Mesendoderm (in vitro differentiated cells): ENCODE results near the gene MBD3L1. TPM values are rescaled to one million over a fixed set of nuclear protein-coding genes. Genes with fewer than 3 reads are reported as not detected.

Experiments used
- DNase-seq: peaks from one replicate; pipeline ENCODE4 v3.0.0; 2013
- H2AK5ac ChIP-seq: 2 replicates; pipeline ENCODE4 v1.6.1; 2013; ENCODE audit warnings: low read length, inconsistent platforms
- H2BK120ac ChIP-seq: 2 replicates; pipeline ENCODE4 v1.6.1; 2013; ENCODE audit warnings: low read depth, mild to moderate bottlenecking, low read length, moderate library complexity, mixed read lengths
- H2BK15ac ChIP-seq: replicated peaks from 2 replicates; pipeline ENCODE4 v1.6.1; 2013; ENCODE audit warnings: low read depth, mild to moderate bottlenecking, moderate library complexity
- H2BK5ac ChIP-seq: 2 replicates; pipeline ENCODE4 v1.6.1; 2013; ENCODE audit warnings: low read length, inconsistent platforms
- H3K18ac ChIP-seq: 2 replicates; pipeline ENCODE4 v1.6.1; 2013; ENCODE audit warnings: mild to moderate bottlenecking, low read length, mixed read lengths
- H3K23ac ChIP-seq: one replicate; pipeline ENCODE4 v1.6.1; 2013; ENCODE audit warnings: low read length
- H3K27ac ChIP-seq: 2 replicates; pipeline ENCODE4 v1.5.1; 2013; ENCODE audit warnings: low read depth, mild to moderate bottlenecking, inconsistent platforms, low read length, moderate library complexity
- H3K27me3 ChIP-seq: 2 replicates; pipeline ENCODE4 v1.6.1; 2013; ENCODE audit warnings: low read length, control low read depth, mild to moderate bottlenecking, inconsistent platforms; ENCODE audit not compliant: insufficient read depth, poor library complexity
- H3K36me3 ChIP-seq: 2 replicates; pipeline ENCODE4 v1.6.1; 2013; ENCODE audit warnings: low read length, inconsistent platforms; ENCODE audit not compliant: control insufficient read depth, insufficient read depth
- H3K4ac ChIP-seq: one replicate; pipeline ENCODE4 v1.6.1; 2013; ENCODE audit warnings: low read depth, mild to moderate bottlenecking, low read length, moderate library complexity
- H3K4me1 ChIP-seq: 2 replicates; pipeline ENCODE4 v1.6.1; 2013; ENCODE audit warnings: low read depth, low read length, inconsistent platforms; ENCODE audit not compliant: control insufficient read depth
- H3K4me2 ChIP-seq: 2 replicates; pipeline ENCODE4 v1.6.1; 2013; ENCODE audit warnings: low read length
- H3K4me3 ChIP-seq: 2 replicates; pipeline ENCODE4 v1.5.1; 2013; ENCODE audit warnings: mild to moderate bottlenecking, low read length
- H3K56ac ChIP-seq: one replicate; pipeline ENCODE4 v1.6.1; 2013; ENCODE audit warnings: low read length
- H3K79me1 ChIP-seq: 2 replicates; pipeline ENCODE4 v1.6.1; 2013; ENCODE audit warnings: low read length, inconsistent platforms
- H3K79me2 ChIP-seq: 2 replicates; pipeline ENCODE4 v1.6.1; 2013; ENCODE audit warnings: mild to moderate bottlenecking, low read length; ENCODE audit not compliant: control insufficient read depth, insufficient read depth
- H3K9ac ChIP-seq: 2 replicates; pipeline ENCODE4 v1.6.1; 2013; ENCODE audit warnings: low read length, inconsistent platforms
- H4K5ac ChIP-seq: one replicate; pipeline ENCODE4 v1.6.1; 2013; ENCODE audit warnings: low read length
- H4K8ac ChIP-seq: one replicate; pipeline ENCODE4 v1.6.1; 2013; ENCODE audit warnings: low read depth, mild to moderate bottlenecking, control low read depth, low read length, moderate library complexity
- WGBS: extraction: QIAGEN DNeasy Blood & Tissue Kit; methylation state at CpG from one replicate; pipeline ENCODE4 v1.1.7; 2013; ENCODE audit warnings: low lambda C conversion rate, missing lambda C conversion rate; ENCODE audit not compliant: insufficient coverage; ENCODE audit errors: extremely low coverage; 5-methylcytosine and 5-hydroxymethylcytosine counted together
- polyA plus RNA-seq, 2 experiments: library from polyadenylated mRNA; stranded (reverse); fragments of 200-250 nt; gene quantifications; one replicate each; pipeline ENCODE4 v1.2.3, GENCODE V29; 2013

MBD3L1 gene
- not detected for polyA plus RNA-seq (2013, experiment 1 of 2)
- not detected for polyA plus RNA-seq (2013, experiment 2 of 2)

DNA sequence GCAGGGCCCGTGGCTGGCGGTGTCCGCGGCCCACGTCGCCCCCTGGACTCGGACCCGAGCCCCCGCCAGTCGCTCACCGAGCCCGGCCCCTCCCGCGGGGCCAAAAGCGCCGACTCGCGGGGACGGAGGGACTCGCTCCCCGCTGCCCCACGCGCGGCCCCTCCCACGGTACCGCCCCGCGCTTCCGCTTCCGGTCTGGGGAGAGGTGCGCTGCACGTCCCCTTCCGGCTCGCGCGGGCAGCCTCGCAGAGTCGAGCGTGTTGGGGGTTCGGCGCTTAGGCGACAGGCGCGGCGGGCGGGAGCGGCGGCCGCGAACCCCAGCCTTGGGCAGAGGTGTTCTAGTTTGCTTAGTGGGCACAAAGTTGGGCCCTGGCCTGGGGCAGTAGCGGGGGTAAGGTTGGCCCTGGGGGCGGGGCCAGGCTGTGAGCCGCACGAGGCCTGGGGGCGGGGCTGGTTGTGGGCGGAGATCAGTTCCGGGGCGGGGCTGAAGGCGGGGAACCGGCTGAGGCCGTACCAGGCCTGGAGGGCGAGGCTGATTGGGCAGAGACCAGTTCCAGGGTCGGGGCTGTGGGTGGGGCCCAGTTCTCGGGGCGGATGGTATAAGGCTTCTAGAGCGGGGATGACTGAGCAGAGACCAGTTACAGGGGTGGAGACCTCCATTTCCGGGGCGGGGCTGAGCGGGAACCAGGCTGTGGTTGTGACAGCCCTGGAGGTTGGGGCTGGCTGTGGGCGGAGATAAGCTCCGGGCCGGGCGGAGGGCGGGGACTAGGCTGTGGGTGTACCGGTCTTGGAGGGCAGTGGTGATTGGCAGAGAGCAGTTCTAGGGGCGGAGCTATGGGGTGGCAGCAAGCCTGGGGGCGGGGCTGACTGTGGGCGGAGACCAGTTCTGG, at the start of gene MBD3L1, which contains the start of gene ZNF558:
Gene MBD3L1, plus strand, starts transcription at position 246 of the 890 bp plus-strand sequence. CDS start 10,302 bp downstream, outside the sequence.
Gene ZNF558, minus strand, starts transcription at position 173 of the 890 bp plus-strand sequence. CDS start 9,645 bp downstream, outside the sequence.
- H3K79me2 ChIP-seq = no peaks in the 10 kb centered on the region
- no peak within 1 kb of the TSS for H4K5ac ChIP-seq
- H3K4ac ChIP-seq = no peak within 1 kb of the TSS
- no peak within 1 kb of the TSS for H3K23ac ChIP-seq
- peak within 1 kb of the TSS; percentile 89 for H3K56ac ChIP-seq
- no peak within 1 kb of the TSS for H4K8ac ChIP-seq
- peak within 1 kb of the TSS; percentile 62 for H3K4me2 ChIP-seq
- peak; percentile 98 for DNase-seq
- no peak within 1 kb of the TSS for H2BK120ac ChIP-seq
- H2BK15ac ChIP-seq = no peak within 1 kb of the TSS
- no peak within 1 kb of the TSS for H2AK5ac ChIP-seq
- H3K27ac ChIP-seq = peak within 1 kb of the TSS; percentile 88
- WGBS = no CpG with 5 or more reads among the region's 78 CpGs
- no peak within 1 kb of the TSS for H2BK5ac ChIP-seq
- no peaks in the 10 kb centered on the region for H3K36me3 ChIP-seq
- H3K27me3 ChIP-seq = no peaks in the 10 kb centered on the region
- H3K4me3 ChIP-seq = peak within 1 kb of the TSS; percentile 80
- H3K79me1 ChIP-seq = no peaks in the 10 kb centered on the region
- H3K9ac ChIP-seq = peak within 1 kb of the TSS; percentile 83
- H3K18ac ChIP-seq = peak within 1 kb of the TSS; percentile 21
- no peaks in the 10 kb centered on the region for H3K4me1 ChIP-seq

DNA sequence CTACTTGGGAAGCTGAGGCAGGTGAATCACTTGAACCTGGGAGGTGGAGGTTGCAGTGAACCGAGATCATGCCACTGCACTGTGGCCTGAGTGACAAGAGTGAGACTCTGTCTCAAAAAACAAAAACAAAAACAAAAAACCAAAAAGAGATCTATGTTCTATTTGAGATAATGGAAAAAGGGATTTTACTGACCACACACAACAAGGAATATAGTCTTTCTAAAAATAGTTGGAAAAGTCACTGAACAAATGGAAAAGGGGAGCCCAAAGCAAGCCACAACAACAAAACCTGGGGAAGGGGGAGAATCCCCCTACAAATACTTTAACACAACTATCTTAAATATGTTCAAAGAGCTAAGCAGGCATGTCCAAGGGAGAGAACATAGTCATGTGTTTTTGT, 37.4 kb upstream of the MBD3L1 start:
- H3K4me3 ChIP-seq = no peak overlapping the region
- no peak overlapping the region for H2BK120ac ChIP-seq
- no peak overlapping the region for H4K8ac ChIP-seq
- no peak overlapping the region for H3K56ac ChIP-seq
- H3K27ac ChIP-seq = no peak overlapping the region
- no peaks in the 10 kb centered on the region for H3K27me3 ChIP-seq
- H3K79me2 ChIP-seq = no peaks in the 10 kb centered on the region
- H4K5ac ChIP-seq = no peak overlapping the region
- H3K4me2 ChIP-seq = no peak overlapping the region
- H3K79me1 ChIP-seq = no peaks in the 10 kb centered on the region
- H3K4me1 ChIP-seq = no peaks in the 10 kb centered on the region
- H3K9ac ChIP-seq = no peak overlapping the region
- no peak overlapping the region for H3K23ac ChIP-seq
- H3K18ac ChIP-seq = no peak overlapping the region
- H2AK5ac ChIP-seq = no peak overlapping the region
- no peak overlapping the region for H2BK15ac ChIP-seq
- no peak overlapping the region for H3K4ac ChIP-seq
- no peak overlapping the region for H2BK5ac ChIP-seq
- no peak for DNase-seq
- no CpG with 5 or more reads among the region's 1 CpG for WGBS
- no peaks in the 10 kb centered on the region for H3K36me3 ChIP-seq

- no peak overlapping the region for H4K8ac ChIP-seq
- no peak overlapping the region for H3K4me2 ChIP-seq
- H4K5ac ChIP-seq = no peak overlapping the region
- no peaks in the 10 kb centered on the region for H3K79me1 ChIP-seq
- no peak overlapping the region for H2BK15ac ChIP-seq
- H2AK5ac ChIP-seq = no peak overlapping the region
- no peak overlapping the region for H3K27ac ChIP-seq
- H2BK120ac ChIP-seq = no peak overlapping the region
- no peak overlapping the region for H3K4me3 ChIP-seq
- H3K9ac ChIP-seq = no peak overlapping the region
- H3K79me2 ChIP-seq = no peaks in the 10 kb centered on the region
- H3K18ac ChIP-seq = no peak overlapping the region
- WGBS = no CpG with 5 or more reads among the region's 1 CpG
- no peak overlapping the region for H3K23ac ChIP-seq
- H3K56ac ChIP-seq = no peak overlapping the region
- H3K27me3 ChIP-seq = no peaks in the 10 kb centered on the region
- no peak overlapping the region for H2BK5ac ChIP-seq
- peak; percentile 21 for DNase-seq
- H3K4ac ChIP-seq = no peak overlapping the region
- H3K4me1 ChIP-seq = no peaks in the 10 kb centered on the region
- peaks cover 16% of the 10 kb centered on the region for H3K36me3 ChIP-seq
These were observed 25.5 kb upstream of the MBD3L1 start for GRCh38 chr19:8806661-8807060.

DNA sequence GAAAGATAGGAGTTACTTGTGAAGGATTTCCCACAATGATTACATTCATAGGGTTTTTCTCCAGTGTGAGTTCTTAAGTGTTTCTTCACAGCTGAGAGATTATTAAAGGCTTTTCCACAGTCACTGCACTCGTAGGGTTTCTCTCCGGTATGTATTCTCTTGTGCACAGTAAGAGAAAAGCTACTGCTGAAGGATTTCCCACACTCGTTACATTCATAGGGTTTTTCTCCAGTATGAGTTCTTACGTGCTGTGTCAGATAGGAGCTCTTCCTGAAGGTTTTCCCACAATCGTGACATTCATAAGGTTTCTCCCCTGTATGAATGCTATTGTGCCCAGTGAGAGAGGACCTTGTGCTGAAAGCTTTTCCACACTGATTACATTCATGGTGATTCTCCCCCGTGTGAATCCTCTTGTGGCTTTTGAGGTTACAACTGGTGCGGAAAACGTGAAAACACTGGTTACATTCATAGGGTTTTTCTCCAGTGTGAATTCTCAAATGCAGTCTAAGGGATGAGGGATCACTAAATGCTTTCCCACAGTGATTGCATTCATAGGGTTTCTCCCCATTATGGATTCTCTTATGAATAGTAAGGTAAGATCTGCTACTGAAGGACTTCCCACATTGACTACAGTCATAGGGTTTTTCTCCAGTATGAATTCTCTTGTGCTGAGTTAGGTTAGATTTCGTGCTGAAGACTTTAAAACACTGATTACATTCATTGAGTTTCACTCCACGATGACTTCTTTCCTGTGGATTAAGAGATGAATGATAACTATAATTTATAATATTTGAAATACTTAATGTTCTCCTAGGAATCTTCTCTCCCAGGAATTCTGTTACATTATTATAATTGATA, 20.6 kb upstream of the MBD3L1 start:
- Histone ChIP-seq H3K56ac (no peak overlapping the region), H3K4me3 (peak overlapping the region; percentile 33), H3K4me1 (no peaks in the 10 kb centered on the region), H2BK120ac (no peak overlapping the region), H3K27ac (no peak overlapping the region), H3K79me2 (no peaks in the 10 kb centered on the region), H4K5ac (no peak overlapping the region), H3K79me1 (no peaks in the 10 kb centered on the region), H4K8ac (no peak overlapping the region), H3K9ac (no peak overlapping the region), H3K36me3 (peaks cover 21% of the 10 kb centered on the region), H3K27me3 (no peaks in the 10 kb centered on the region), H2BK5ac (no peak overlapping the region), H3K23ac (no peak overlapping the region), H3K18ac (no peak overlapping the region), H2AK5ac (no peak overlapping the region), H3K4ac (no peak overlapping the region), H3K4me2 (no peak overlapping the region), H2BK15ac (no peak overlapping the region)
- WGBS = no CpG with 5 or more reads among the region's 10 CpGs
- DNase-seq = peak; percentile 46

DNA sequence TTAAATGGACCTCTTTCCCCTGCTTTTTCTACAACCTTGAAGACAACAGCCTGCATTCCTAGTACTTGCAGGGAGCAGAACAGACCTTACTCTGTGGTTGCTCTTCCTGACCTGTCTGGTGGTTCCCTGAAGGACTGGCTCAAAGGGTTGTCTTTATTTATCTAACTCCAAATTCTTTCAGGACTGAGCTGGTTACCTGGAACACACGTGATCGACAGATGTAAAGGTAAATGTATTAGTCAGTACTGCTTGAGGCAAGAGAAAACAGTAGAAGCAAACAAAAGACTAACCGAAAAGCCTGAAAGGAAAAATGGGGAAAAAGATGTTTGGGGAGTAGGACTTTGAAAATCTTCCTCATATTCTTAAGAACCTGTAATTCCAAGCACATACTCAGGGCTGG, 18.0 kb upstream of the MBD3L1 start:
- no peaks in the 10 kb centered on the region for H3K27me3 ChIP-seq
- no peak overlapping the region for H3K4me3 ChIP-seq
- H3K9ac ChIP-seq = no peak overlapping the region
- H3K79me2 ChIP-seq = no peaks in the 10 kb centered on the region
- H3K23ac ChIP-seq = no peak overlapping the region
- H2BK5ac ChIP-seq = no peak overlapping the region
- no peak overlapping the region for H4K5ac ChIP-seq
- no peak overlapping the region for H3K4ac ChIP-seq
- no peak overlapping the region for H3K4me2 ChIP-seq
- peaks cover 17% of the 10 kb centered on the region for H3K36me3 ChIP-seq
- H2AK5ac ChIP-seq = no peak overlapping the region
- H3K18ac ChIP-seq = no peak overlapping the region
- DNase-seq = no peak
- H2BK15ac ChIP-seq = no peak overlapping the region
- no peak overlapping the region for H4K8ac ChIP-seq
- H3K4me1 ChIP-seq = no peaks in the 10 kb centered on the region
- H3K79me1 ChIP-seq = no peaks in the 10 kb centered on the region
- H3K27ac ChIP-seq = no peak overlapping the region
- no peak overlapping the region for H3K56ac ChIP-seq
- H2BK120ac ChIP-seq = no peak overlapping the region
- no CpG with 5 or more reads among the region's 3 CpGs for WGBS
